Esophagus (tissue), 2 donors: ENCODE results near the gene CMIP. TPM values are rescaled to one million over a fixed set of nuclear protein-coding genes. Genes with fewer than 3 reads are reported as not detected.
A peak's percentile ranks its signal among the peaks of the same experiment; 100 is the strongest.

ENCODE experiments used
- H3K27ac ChIP-seq, 2 donors: one replicate each; pipeline ENCODE4 v1.5.1; 2013; ENCODE audit warnings: low read depth in 2 of 2, mild to moderate bottlenecking in 2 of 2, inconsistent platforms in 1 of 2, low read length in 1 of 2, moderate library complexity in 1 of 2
- H3K27me3 ChIP-seq, 2 donors: one replicate each; pipeline ENCODE4 v1.6.1; 2013; ENCODE audit warnings: low read length in 2 of 2, control low read depth in 1 of 2, mild to moderate bottlenecking in 1 of 2; ENCODE audit not compliant: insufficient read depth in 2 of 2, control insufficient read depth in 1 of 2
- H3K36me3 ChIP-seq, 2 donors: one replicate each; pipeline ENCODE4 v1.6.1; 2013; ENCODE audit warnings: low read length in 1 of 2; ENCODE audit not compliant: control insufficient read depth in 2 of 2, insufficient read depth in 2 of 2
- H3K4me1 ChIP-seq, 2 donors: one replicate each; pipeline ENCODE4 v1.6.1; 2013; ENCODE audit warnings: low read length in 1 of 2; ENCODE audit not compliant: control insufficient read depth in 2 of 2, insufficient read depth in 2 of 2
- H3K4me3 ChIP-seq, 2 donors: one replicate each; pipeline ENCODE4 v1.5.1; 2013; ENCODE audit warnings: low read length in 2 of 2, mild to moderate bottlenecking in 2 of 2, low read depth in 1 of 2, moderate library complexity in 1 of 2
- H3K9me3 ChIP-seq, 2 donors: one replicate each; pipeline ENCODE4 v1.6.1; 2013; ENCODE audit warnings: mild to moderate bottlenecking in 2 of 2, low read depth in 1 of 2, low read length in 1 of 2, moderate library complexity in 1 of 2; ENCODE audit not compliant: control insufficient read depth in 2 of 2, insufficient read depth in 1 of 2
- WGBS, 2 donors: extraction: QIAGEN DNeasy Blood & Tissue Kit; methylation state at CpG; one replicate each; pipeline ENCODE4 v1.1.7; 2013; 5-methylcytosine and 5-hydroxymethylcytosine counted together
- polyA plus RNA-seq, 2 donors: library from polyadenylated mRNA; stranded (reverse); fragments of 200-250 nt; gene quantifications; one replicate each; pipeline ENCODE4 v1.2.3, GENCODE V29; 2013
- donor health status: healthy with polysubstance abuse.
- donor health status: Bipolar disorder and iron deficiency.

The CMIP gene
- polyA plus RNA-seq, 2 donors: 16.9 to 19.3 TPM

- peaks cover 2 to 6% of the 10 kb centered on the region in 2 donors for H3K4me1 ChIP-seq
- H3K4me3 ChIP-seq: peak overlapping the region in 1 of 2 donors; percentile 15
- no peaks in the 10 kb centered on the region for H3K27me3 ChIP-seq
- no peaks in the 10 kb centered on the region for H3K9me3 ChIP-seq
- no peaks in the 10 kb centered on the region for H3K36me3 ChIP-seq
- peak overlapping the region; percentile 69 to 79 for H3K27ac ChIP-seq
- WGBS, 2 donors: 55 to 62% methylated on average over 5 of the region's 5 CpGs
Measured at GRCh38 chr16:81718637-81719036, 274.0 kb downstream of the CMIP start.

- H3K4me1 ChIP-seq: peaks cover 2 to 6% of the 10 kb centered on the region in 2 donors
- H3K4me3 ChIP-seq: no peak overlapping the region
- no peak overlapping the region for H3K27ac ChIP-seq
- H3K36me3 ChIP-seq: no peaks in the 10 kb centered on the region
- 79 to 90% methylated on average over 2 of the region's 2 CpGs for WGBS, 2 donors
- no peaks in the 10 kb centered on the region for H3K9me3 ChIP-seq
- no peaks in the 10 kb centered on the region for H3K27me3 ChIP-seq
Measured at GRCh38 chr16:81719993-81720392, 275.4 kb downstream of the CMIP start.

GRCh38 chr16:81720973-81721906, 276.6 kb downstream of the CMIP start:
- no peaks in the 10 kb centered on the region for H3K27me3 ChIP-seq
- 61 to 71% methylated on average over 10 of the region's 10 CpGs for WGBS, 2 donors
- H3K4me3 ChIP-seq: no peak overlapping the region
- peak overlapping the region; percentile 39 to 82 for H3K27ac ChIP-seq
- no peaks in the 10 kb centered on the region for H3K36me3 ChIP-seq
- no peaks in the 10 kb centered on the region for H3K9me3 ChIP-seq
- peaks cover 2 to 6% of the 10 kb centered on the region in 2 donors for H3K4me1 ChIP-seq

GRCh38 chr16:81723098-81723723, 278.6 kb downstream of the CMIP start:
- Histone ChIP-seq H3K36me3 (no peaks in the 10 kb centered on the region), H3K9me3 (no peaks in the 10 kb centered on the region), H3K4me3 (no peak overlapping the region), H3K27ac (no peak overlapping the region), H3K4me1 (peaks cover 2 to 3% of the 10 kb centered on the region in 2 donors), H3K27me3 (no peaks in the 10 kb centered on the region)
- WGBS, 2 donors: 36 to 43% methylated on average over 8 of the region's 8 CpGs

- no peaks in the 10 kb centered on the region for H3K27me3 ChIP-seq
- no peak overlapping the region for H3K4me3 ChIP-seq
- no peaks in the 10 kb centered on the region for H3K9me3 ChIP-seq
- no peak overlapping the region for H3K27ac ChIP-seq
- H3K4me1 ChIP-seq: peaks cover 2 to 4% of the 10 kb centered on the region in 2 donors
- WGBS, 2 donors: 49 to 80% methylated on average over 4 of the region's 4 CpGs
- no peaks in the 10 kb centered on the region for H3K36me3 ChIP-seq
Measured at GRCh38 chr16:81728435-81728834, 283.8 kb downstream of the CMIP start.

GRCh38 chr16:81729451-81729850, 284.8 kb downstream of the CMIP start:
- 82 to 91% methylated on average over 16 of the region's 16 CpGs for WGBS, 2 donors
- H3K27ac ChIP-seq: peak overlapping the region in 1 of 2 donors; percentile 16

GRCh38 chr16:81730090-81731051, 285.8 kb downstream of the CMIP start:
- Histone ChIP-seq H3K4me3 (peak overlapping the region in 1 of 2 donors; percentile 30), H3K27ac (peak overlapping the region; percentile 59 to 65), H3K36me3 (no peaks in the 10 kb centered on the region), H3K4me1 (peaks cover 2 to 4% of the 10 kb centered on the region in 2 donors), H3K27me3 (no peaks in the 10 kb centered on the region), H3K9me3 (no peaks in the 10 kb centered on the region)
- WGBS, 2 donors: 9 to 19% methylated on average over 40 to 47 of the region's 47 CpGs

More at GRCh38 chr16:81729451-81729850, 284.8 kb downstream of the CMIP start:
- Histone ChIP-seq H3K36me3 (no peaks in the 10 kb centered on the region), H3K9me3 (no peaks in the 10 kb centered on the region), H3K4me1 (peaks cover 2 to 4% of the 10 kb centered on the region in 2 donors), H3K4me3 (no peak overlapping the region), H3K27me3 (no peaks in the 10 kb centered on the region)

- no peaks in the 10 kb centered on the region for H3K27me3 ChIP-seq
- peaks cover 2 to 4% of the 10 kb centered on the region in 2 donors for H3K4me1 ChIP-seq
- 90 to 91% methylated on average over 8 of the region's 8 CpGs for WGBS, 2 donors
- H3K27ac ChIP-seq: no peak overlapping the region
- H3K4me3 ChIP-seq: no peak overlapping the region
- no peaks in the 10 kb centered on the region for H3K9me3 ChIP-seq
- H3K36me3 ChIP-seq: no peaks in the 10 kb centered on the region
Measured at GRCh38 chr16:81731649-81732048, 287.0 kb downstream of the CMIP start.

GRCh38 chr16:81732699-81733098, 288.1 kb downstream of the CMIP start:
- Histone ChIP-seq H3K9me3 (no peaks in the 10 kb centered on the region), H3K4me3 (no peak overlapping the region), H3K27me3 (no peaks in the 10 kb centered on the region), H3K36me3 (no peaks in the 10 kb centered on the region), H3K27ac (no peak overlapping the region), H3K4me1 (peaks cover 2 to 4% of the 10 kb centered on the region in 2 donors)
- WGBS, 2 donors: 90 to 95% methylated on average over 1 of the region's 1 CpG
